ENCODE data around the gene ZDHHC18.
A peak's percentile ranks its signal among the peaks of the same experiment; 100 is the strongest.
"Not testable (repeated sequence)": the region's sequence is repeated elsewhere in the genome, so short reads cannot be mapped to it uniquely, and the experiment has no call there.

ZDHHC18 gene

DNA sequence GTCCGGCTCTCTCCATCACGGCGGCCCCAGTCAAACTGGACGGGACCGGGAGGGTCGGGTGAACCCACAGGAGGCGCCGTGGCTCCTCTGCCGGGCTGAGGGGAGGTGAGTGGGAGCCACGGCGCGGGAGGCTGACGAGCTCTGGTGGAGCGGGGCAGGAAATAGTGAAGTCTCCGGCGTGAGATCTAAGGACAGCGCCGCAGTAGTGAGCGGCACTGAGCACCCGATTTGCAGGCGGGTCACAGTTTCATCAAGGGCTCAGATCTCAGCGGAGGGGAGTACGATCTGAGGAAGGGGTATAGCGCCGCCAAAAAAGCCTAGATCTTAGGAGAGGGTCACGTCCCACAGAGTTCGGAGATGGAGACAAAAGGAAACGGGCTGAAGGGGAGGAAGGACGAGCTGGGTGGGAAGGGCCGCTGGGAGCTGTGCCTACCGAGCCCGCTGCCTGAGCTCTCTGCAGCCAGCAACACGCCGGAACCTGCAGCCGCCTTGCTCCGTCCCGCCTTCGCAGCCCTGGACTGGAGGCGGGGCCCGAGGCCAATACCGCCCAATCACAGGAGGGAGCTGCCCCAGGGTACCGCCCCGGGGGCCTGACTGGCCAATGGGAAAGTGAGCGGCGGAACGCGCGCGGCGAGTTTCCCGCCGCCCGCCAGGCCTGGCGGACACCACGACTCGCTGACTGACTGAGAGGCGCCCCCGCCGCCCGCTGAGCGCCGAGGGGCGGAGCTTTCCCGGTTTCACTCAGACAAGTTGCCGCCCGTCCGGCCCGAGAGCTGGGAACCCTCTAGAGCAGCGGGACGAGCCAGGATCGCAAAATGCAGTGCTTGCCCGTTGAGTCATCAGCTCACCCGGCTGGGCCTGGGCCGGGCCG is 38.4 kb downstream of the ZDHHC18 start:
- DNase-seq (ENCODE audit: low spot score): peak; percentile 96
- peak overlapping the region; percentile 93 for H3K4me3 Mint-ChIP-seq
- H3K9me3 Mint-ChIP-seq: no peaks in the 10 kb centered on the region
- no peaks in the 10 kb centered on the region for H3K27me3 Mint-ChIP-seq (ENCODE audit: low read depth)
- H3K36me3 Mint-ChIP-seq (ENCODE audit: low read depth): no peaks in the 10 kb centered on the region
- peaks cover 20% of the 10 kb centered on the region for H3K4me1 Mint-ChIP-seq (ENCODE audit: low read depth)
- H3K27ac Mint-ChIP-seq: peak overlapping the region; percentile 97

DNA sequence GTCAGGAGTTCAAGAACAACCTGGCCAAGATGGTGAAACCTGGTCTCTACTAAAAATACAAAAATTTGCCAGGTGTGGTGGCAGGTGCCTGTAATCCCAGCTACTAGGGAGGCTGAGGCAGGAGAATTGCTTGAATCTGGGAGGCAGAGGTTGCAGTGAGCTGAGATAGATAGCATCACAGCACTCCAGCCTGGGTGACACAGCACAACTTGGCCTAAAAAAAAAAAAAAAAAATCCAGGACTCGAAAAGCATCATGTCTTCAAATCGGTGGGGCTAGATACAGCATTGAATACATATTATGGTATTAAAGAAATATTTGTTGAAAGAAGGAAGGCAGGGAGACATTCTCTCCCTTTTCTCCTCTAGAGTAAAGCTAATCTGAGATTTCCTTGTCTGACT is 46.6 kb downstream of the ZDHHC18 start:
- not testable (repeated sequence) for H3K9me3 Mint-ChIP-seq; DNase-seq (ENCODE audit: low spot score); H3K27me3 Mint-ChIP-seq (ENCODE audit: low read depth); H3K4me3 Mint-ChIP-seq; H3K4me1 Mint-ChIP-seq (ENCODE audit: low read depth); H3K36me3 Mint-ChIP-seq (ENCODE audit: low read depth); H3K27ac Mint-ChIP-seq

- Mint-ChIP-seq H3K4me3 (no peak overlapping the region), H3K4me1 (ENCODE audit: low read depth) (no peaks in the 10 kb centered on the region), H3K9me3 (no peaks in the 10 kb centered on the region), H3K27me3 (ENCODE audit: low read depth) (no peaks in the 10 kb centered on the region), H3K36me3 (ENCODE audit: low read depth) (peaks cover 10% of the 10 kb centered on the region), H3K27ac (no peak overlapping the region)
- DNase-seq (ENCODE audit: low spot score): no peak
These were observed 48.4 kb downstream of the ZDHHC18 start for GRCh38 chr1:26874896-26875295.

GRCh38 chr1:26877326-26877725 is 50.8 kb downstream of the ZDHHC18 start:
- DNase-seq (ENCODE audit: low spot score): no peak
- no peaks in the 10 kb centered on the region for H3K27me3 Mint-ChIP-seq (ENCODE audit: low read depth)
- H3K4me3 Mint-ChIP-seq: no peak overlapping the region
- H3K4me1 Mint-ChIP-seq (ENCODE audit: low read depth): no peaks in the 10 kb centered on the region
- H3K27ac Mint-ChIP-seq: no peak overlapping the region
- H3K9me3 Mint-ChIP-seq: no peaks in the 10 kb centered on the region
- peaks cover 15% of the 10 kb centered on the region for H3K36me3 Mint-ChIP-seq (ENCODE audit: low read depth)

DNA sequence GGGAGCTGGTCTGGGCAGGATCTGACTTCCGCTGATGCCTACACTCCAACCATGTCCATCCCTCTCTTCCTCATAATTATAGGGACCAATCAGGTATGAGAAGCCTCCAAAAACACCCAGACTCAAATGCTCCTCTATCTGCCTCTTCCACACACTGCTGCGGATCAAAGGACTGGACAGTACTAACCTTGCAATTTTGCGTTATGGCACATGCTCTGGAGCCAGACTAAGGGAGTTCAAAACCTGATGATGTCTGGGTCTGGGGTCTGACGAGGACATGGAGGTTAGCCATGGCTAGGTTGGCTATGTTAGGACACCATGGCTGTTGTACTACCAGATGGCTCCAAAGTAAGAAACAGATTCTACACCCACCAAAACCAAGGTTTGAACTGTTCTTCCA is 53.3 kb downstream of the ZDHHC18 start:
- DNase-seq (ENCODE audit: low spot score): no peak
- Mint-ChIP-seq H3K4me1 (ENCODE audit: low read depth) (no peaks in the 10 kb centered on the region), H3K36me3 (ENCODE audit: low read depth) (peaks cover 36% of the 10 kb centered on the region), H3K27me3 (ENCODE audit: low read depth) (no peaks in the 10 kb centered on the region), H3K27ac (no peak overlapping the region), H3K9me3 (no peaks in the 10 kb centered on the region), H3K4me3 (no peak overlapping the region)

GRCh38 chr1:26881611-26882010 is 55.1 kb downstream of the ZDHHC18 start:
- H3K36me3 Mint-ChIP-seq (ENCODE audit: low read depth): peaks cover 46% of the 10 kb centered on the region
- not testable (repeated sequence) for DNase-seq (ENCODE audit: low spot score); H3K4me3 Mint-ChIP-seq; H3K9me3 Mint-ChIP-seq; H3K27ac Mint-ChIP-seq; H3K4me1 Mint-ChIP-seq (ENCODE audit: low read depth); H3K27me3 Mint-ChIP-seq (ENCODE audit: low read depth)

GRCh38 chr1:26882696-26883463 is 56.4 kb downstream of the ZDHHC18 start:
- no peak overlapping the region for H3K27ac Mint-ChIP-seq
- no peak overlapping the region for H3K4me3 Mint-ChIP-seq
- no peaks in the 10 kb centered on the region for H3K27me3 Mint-ChIP-seq (ENCODE audit: low read depth)
- H3K36me3 Mint-ChIP-seq (ENCODE audit: low read depth): peaks cover 52% of the 10 kb centered on the region
- DNase-seq (ENCODE audit: low spot score): no peak
- peaks cover 4% of the 10 kb centered on the region for H3K4me1 Mint-ChIP-seq (ENCODE audit: low read depth)
- no peaks in the 10 kb centered on the region for H3K9me3 Mint-ChIP-seq

GRCh38 chr1:26887125-26887524 is 60.6 kb downstream of the ZDHHC18 start:
- Mint-ChIP-seq H3K27me3 (ENCODE audit: low read depth) (no peaks in the 10 kb centered on the region), H3K4me3 (peak overlapping the region; percentile 21), H3K4me1 (ENCODE audit: low read depth) (peaks cover 23% of the 10 kb centered on the region), H3K27ac (peak overlapping the region; percentile 7), H3K9me3 (no peaks in the 10 kb centered on the region), H3K36me3 (ENCODE audit: low read depth) (peaks cover 62% of the 10 kb centered on the region)
- no peak for DNase-seq (ENCODE audit: low spot score)

DNA sequence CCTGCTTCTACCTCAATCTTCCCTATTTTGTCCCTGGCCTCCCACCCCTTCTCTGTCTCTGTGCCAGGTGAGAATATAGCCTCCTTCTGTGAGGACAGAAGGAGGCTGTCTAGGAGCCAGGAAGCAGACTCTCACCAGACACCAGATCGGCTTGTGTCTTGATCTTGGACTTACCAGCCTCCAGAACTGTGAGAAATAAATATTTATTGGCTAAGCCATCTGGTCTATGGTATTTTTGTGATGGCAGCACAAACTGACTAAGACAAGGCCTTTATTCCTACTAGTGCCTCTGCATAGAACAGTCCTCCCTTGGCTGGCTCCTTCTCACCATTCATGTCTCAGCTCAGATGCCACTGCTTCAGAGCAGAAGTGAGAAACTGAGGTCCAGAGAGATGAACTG is 61.7 kb downstream of the ZDHHC18 start:
- Mint-ChIP-seq H3K36me3 (ENCODE audit: low read depth) (peaks cover 63% of the 10 kb centered on the region), H3K4me1 (ENCODE audit: low read depth) (peaks cover 23% of the 10 kb centered on the region), H3K27me3 (ENCODE audit: low read depth) (no peaks in the 10 kb centered on the region), H3K9me3 (no peaks in the 10 kb centered on the region), H3K4me3 (peak overlapping the region; percentile 97), H3K27ac (peak overlapping the region; percentile 98)
- no peak for DNase-seq (ENCODE audit: low spot score)

DNA sequence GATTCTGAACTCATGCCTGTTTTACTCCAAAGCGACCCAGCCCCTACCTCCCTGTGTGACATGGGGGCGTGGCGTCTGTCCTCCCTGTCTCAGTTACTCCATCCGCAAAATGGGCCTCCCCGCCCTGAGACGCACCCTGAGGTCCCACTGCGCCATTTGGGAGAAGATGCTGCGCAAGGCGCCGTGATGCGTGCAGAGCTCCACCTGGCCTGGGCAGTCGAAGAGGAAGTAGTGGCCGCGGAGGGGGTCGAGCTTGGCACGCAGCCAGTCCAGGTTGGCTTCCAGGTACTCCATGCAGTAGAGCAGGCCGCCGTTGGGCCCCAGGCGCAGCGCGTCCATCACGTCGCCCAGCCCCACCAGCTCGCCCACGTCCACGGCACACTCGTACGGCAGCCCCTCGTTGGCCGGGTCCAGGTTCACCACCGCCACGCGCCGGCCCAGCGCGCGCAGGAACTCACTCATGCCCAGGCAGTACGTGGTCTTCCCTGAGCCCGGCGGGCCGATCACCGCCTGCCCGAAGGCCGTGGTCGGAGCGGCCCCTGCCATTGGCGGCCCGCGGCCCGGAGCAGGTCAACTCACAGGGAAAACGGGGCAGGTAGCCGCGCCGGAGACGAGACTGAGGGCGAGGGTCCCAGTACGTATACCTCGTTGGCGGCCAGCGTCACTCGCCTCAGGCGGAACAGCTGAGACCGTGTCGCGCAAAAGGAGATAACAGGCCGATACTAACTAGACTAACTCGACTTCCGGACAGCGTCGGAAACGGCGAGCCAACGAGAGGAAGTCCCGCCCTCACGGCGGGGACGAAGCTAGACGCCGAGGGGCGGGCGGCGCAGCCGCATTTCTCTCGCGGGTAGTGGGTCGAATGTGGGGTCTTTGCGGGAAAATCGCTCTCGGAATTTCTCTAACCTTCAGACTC is 63.3 kb downstream of the ZDHHC18 start, which contains the start of gene GPN2:
TSS of gene GPN2 (minus strand) at position 733 of the 916 bp plus-strand sequence. CDS start at position 546, 187 bp downstream.
- H3K4me3 Mint-ChIP-seq: peak within 1 kb of the TSS; percentile 97
- peak; percentile 83 for DNase-seq (ENCODE audit: low spot score)
- peak within 1 kb of the TSS; percentile 98 for H3K27ac Mint-ChIP-seq
- peaks cover 23% of the 10 kb centered on the region for H3K4me1 Mint-ChIP-seq (ENCODE audit: low read depth)
- peaks cover 62% of the 10 kb centered on the region for H3K36me3 Mint-ChIP-seq (ENCODE audit: low read depth)
- no peaks in the 10 kb centered on the region for H3K27me3 Mint-ChIP-seq (ENCODE audit: low read depth)
- no peaks in the 10 kb centered on the region for H3K9me3 Mint-ChIP-seq

DNA sequence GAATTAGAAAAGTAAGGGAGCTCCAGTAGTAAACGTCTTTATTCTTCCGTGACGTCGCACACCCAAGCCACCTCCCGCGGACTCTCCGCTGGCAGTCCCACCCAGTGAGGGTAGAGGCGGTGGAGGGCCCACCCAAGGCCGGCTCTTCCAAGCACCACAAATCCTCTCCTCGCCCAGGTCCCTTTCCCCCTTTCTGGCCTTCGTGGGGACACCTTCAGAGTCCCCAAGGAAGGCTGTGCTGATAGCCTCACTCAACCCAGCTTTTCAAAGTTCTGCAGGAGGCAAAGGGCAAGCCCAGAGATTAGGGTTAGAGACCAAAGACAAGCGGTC is 63.9 kb downstream of the ZDHHC18 start:
- peak overlapping the region; percentile 98 for H3K27ac Mint-ChIP-seq
- peaks cover 23% of the 10 kb centered on the region for H3K4me1 Mint-ChIP-seq (ENCODE audit: low read depth)
- H3K36me3 Mint-ChIP-seq (ENCODE audit: low read depth): peaks cover 63% of the 10 kb centered on the region

DNA sequence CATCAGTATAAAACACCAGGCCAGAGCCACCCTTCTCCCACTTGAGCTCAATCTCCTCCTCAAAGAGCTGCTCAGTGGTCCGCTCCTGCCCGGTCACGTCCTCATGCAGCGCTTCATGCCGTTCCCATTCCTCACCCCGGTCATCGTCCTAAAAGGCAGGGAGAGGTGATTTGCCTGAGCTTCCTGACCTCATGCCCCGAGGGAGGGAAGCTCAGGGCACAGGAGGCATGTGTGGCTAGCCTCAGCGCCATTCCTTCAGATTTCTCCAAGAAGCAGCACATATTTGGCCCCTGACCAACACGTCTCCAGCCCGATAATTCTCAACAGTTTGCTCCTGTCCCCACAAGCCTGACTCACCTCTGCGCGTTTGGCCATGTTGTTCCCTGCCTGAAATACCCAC is 67.8 kb downstream of the ZDHHC18 start:
- DNase-seq (ENCODE audit: low spot score): no peak
- Mint-ChIP-seq H3K36me3 (ENCODE audit: low read depth) (peaks cover 49% of the 10 kb centered on the region), H3K27me3 (ENCODE audit: low read depth) (no peaks in the 10 kb centered on the region), H3K27ac (no peak overlapping the region), H3K4me1 (ENCODE audit: low read depth) (peaks cover 13% of the 10 kb centered on the region), H3K9me3 (no peaks in the 10 kb centered on the region), H3K4me3 (no peak overlapping the region)

More for the DNA sequence above, 63.9 kb downstream of the ZDHHC18 start:
- no peaks in the 10 kb centered on the region for H3K27me3 Mint-ChIP-seq (ENCODE audit: low read depth)
- no peak for DNase-seq (ENCODE audit: low spot score)
- H3K4me3 Mint-ChIP-seq: peak overlapping the region; percentile 97
- H3K9me3 Mint-ChIP-seq: no peaks in the 10 kb centered on the region

DNA sequence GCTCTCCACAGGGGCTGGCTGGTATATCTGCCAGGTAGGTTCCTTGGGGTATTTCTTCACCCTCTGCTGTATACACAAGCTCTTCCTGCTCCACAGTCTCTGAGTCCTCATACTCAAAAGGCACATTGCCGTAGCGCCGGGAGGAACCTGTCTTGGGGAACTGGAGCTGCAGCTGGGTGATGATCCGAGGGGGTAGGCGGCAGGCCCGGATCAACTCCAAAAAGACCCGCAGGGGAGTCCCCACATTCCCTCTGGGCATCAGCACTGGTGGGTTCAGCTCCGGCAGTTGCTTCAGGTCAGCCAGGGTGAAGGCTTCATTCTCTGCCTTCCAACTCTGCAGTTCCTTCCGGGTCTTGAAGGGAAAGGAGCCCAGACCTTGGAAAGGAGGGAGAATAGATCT is 70.9 kb downstream of the ZDHHC18 start:
- DNase-seq (ENCODE audit: low spot score): no peak
- Mint-ChIP-seq H3K36me3 (ENCODE audit: low read depth) (peaks cover 34% of the 10 kb centered on the region), H3K27ac (no peak overlapping the region), H3K4me1 (ENCODE audit: low read depth) (peaks cover 17% of the 10 kb centered on the region), H3K27me3 (ENCODE audit: low read depth) (peaks cover 1% of the 10 kb centered on the region), H3K4me3 (no peak overlapping the region), H3K9me3 (no peaks in the 10 kb centered on the region)
